HG03457 (cell line): ENCODE results near the gene SELENOS.
"Not testable (repeated sequence)": the region's sequence is repeated elsewhere in the genome, so short reads cannot be mapped to it uniquely, and the experiment has no call there.

Experiments used
- ATAC-seq: cut with Tn5 transposase; IDR thresholded peaks from one replicate; pipeline ENCODE4 v1.9.1; 2021; ENCODE audit warnings: moderate number of reproducible peaks; ENCODE audit not compliant: unreplicated experiment

SELENOS gene

DNA sequence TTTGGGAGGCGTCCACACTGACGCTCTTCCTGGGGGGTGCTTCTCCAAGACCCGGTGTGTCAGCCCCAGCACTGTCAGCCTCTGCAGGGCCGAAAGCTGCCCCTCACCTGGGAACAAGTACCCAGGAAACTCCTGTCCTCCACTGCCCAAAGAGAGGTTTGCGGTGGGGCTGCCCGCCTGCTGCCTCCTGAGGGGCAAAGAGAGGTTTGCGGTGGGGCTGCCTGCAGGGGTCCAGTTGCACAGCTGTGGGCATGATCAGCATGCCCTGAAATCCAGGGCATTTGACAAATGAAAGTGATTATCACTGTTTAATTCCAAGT is 32.8 kb upstream of the SELENOS start:
- no peak for ATAC-seq

DNA sequence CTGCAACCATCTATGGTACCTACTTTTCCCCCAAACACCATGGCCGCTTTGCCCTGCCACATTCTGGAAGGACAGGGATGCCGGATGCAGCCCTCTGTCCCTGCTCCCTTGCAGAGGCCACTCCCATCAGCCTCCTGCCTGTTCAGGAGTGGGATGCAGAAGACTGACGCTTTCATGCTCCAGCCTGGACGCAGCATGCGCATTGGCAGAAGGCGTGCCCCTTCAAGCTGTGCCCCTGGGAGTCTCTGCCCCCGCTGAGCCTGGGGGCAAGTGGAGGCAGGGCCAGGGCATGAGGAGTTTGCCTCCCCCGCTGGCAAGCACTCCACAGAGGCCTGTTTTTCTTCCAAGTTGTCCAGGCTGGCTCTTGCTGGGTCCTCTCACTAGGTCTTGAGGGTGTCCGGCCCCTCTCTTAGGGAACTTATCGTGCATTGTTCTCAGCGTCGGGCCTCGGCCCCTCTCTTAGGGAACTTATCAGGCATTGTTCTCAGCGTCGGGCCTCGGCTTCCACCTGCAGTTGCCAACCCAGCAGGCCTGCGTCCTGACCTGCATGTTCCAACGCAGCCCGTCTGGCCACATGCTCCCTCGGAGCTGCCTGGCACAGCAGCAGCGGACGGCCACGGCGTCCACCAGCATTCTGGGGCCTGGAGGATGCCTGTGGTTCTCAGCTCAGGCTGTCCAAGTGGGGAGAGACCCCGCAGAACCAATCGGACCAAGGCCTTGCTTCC is 32.3 kb upstream of the SELENOS start:
- ATAC-seq, result no peak

DNA sequence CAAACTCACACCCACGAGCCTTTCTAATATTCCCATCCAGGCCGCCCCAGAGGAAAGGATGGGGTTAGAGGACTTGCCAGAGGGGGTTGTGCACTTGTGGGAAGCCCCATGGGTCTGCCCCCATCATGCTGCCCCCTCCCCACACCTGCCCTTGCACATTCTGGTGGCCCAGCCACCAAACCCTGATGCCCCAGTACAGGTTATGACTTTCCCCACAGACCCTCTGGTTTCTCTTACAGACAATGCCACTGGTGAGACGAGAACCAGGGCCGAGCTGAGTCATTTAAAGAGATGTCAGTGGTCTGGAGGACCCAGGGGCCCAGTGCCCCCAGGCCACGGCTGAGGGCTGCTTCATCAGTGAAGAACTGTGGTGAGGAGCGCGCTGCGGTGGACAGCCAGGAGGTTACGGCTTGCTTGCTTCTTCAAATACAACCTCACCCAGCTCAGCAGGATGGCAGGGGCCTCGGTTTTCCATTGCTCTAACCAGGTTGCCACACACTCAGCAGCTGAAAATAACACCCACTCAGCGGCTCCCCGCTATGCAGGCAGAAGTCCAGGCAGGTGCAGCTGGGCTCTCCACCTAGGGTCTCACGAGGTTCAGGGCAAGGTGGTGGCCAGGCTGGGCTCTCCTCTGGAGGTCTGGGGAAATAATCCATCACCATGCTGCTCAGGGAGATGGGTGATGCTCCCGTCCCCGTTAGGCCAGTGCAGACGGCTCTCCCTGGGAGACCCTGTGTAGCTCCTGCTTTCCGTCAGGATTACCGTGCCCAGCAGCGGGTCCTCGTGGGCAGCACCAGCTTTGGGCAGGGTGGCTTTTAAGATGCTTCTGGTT is 31.5 kb upstream of the SELENOS start:
- no peak for ATAC-seq

DNA sequence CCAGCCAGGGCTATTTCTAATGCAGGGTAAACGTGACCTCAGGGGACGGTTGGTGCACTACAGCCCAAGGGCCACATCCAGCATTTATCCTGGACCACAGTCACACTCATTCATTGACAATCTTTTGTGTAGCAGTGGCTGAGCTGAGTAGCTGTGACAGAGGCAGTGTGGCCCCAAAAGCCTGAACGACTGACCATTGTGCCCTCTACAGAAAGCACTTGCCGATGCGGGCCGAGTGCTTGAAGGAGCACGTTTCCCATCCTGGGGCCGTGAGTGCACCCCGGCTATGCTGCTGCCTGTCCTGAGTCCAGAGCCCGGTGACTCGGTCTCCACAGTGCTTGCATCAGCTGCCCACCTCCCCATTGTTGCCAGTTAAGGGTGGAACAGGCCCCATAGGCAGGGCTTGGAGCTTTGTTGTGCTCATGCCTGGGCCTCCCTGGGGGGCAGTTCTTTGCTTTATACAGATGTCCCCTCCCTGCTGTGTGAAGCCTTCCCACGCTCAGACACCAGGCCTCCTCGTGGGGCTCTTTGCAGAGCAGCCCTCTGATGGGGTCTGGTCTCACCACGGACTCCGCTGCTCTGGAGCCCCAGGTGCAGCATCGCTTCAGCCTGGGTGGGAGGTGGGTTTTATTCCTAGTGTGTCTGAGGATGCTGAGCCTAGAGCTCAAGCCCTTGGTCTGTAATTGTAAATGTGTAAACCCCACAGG is 30.8 kb upstream of the SELENOS start:
- ATAC-seq, result no peak

DNA sequence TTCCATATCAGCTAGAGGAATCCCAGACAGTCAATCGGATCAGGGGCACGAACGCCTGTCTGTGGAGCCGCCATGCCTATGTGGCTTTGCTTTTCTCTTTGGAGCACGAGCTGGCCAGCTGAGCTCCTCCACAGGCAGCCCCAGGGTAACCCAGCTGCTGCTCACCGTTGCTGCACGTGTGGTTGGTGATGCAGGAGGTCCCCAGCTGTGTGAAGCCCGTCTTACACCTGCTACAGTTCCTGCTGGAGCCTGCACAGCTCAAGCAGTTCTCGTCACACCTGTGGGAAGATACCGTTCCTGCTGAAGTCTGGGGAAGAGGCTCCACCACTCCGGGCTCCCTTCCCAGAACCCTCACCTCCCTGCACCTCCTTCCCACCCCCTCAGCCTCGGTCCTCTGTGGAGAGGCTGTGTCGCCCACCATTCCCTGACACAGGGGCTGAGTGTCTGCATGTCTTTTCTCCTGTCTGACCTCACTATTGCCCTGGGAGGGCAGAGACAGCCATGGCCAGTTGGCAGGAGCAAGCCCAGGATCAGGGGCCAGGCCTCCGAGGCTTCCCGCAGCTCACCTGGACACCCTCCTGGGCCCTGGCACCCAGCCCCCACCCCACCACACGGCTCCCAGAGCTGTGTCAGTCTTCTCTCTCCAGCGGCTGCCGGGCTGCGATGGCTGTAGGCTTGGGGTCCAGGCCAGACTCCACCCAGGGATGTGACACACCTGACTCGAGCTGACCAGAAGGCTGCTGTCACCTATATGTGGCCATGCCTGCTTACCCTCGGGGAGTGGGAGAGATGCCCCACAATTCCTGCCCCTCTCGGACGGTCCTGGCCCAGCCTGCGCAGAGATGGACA is 30.0 kb upstream of the SELENOS start:
- no peak for ATAC-seq

DNA sequence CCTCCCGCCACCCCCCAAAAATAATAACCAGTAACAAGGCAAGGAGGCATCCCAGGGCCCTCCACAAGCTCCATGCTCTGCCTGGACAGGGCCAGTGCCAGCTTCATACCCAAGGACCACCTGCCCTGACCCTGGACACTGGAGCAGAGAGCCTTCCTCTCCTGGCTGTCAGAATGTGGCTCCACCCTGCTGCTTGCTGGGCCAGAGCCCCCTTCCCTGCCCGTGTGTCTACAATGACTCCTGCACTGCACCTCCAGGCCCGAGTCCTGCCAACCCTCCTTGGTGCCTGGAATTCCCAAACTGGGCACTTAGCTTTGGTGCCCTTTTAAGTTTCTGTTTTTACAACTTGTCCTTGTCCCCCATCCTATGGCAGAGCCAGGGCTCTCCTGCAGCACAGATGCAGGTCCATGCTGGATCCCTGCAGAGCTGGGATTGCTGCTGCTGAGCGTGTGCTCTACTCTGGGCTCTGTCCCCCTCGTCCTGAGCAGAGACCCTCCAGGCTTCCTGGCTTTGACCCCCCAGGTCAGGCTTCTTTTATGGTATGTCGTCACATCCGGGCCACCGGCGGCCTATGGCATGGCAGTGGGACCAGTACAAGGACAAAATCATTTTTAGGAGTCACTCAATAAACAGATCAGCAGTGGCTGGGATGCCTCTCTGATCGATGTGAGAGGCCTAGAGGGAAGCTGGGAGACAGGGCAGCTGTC is 29.2 kb upstream of the SELENOS start:
- no peak for ATAC-seq

DNA sequence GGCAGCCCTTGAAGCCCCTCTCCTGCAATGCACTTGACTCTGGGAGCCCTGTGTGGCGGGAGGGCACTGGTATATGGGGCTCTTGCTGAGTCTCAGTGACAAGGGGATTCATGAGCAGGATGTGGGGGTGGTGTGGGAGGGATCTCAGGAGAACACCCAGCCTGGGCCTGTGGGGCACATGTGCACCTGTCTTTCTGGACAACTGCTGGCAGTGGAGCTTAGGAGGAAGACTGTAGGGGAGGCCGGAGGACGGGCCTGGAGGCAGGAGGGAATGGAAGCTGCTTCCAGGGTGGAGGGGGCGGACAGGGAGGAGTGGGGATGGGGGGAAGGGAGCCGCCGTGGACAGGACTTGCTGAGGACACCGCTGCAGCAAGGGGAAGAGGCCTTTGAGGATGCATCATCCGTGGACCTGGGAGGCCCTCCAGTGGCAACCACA is 28.6 kb upstream of the SELENOS start:
- ATAC-seq, result no peak

DNA sequence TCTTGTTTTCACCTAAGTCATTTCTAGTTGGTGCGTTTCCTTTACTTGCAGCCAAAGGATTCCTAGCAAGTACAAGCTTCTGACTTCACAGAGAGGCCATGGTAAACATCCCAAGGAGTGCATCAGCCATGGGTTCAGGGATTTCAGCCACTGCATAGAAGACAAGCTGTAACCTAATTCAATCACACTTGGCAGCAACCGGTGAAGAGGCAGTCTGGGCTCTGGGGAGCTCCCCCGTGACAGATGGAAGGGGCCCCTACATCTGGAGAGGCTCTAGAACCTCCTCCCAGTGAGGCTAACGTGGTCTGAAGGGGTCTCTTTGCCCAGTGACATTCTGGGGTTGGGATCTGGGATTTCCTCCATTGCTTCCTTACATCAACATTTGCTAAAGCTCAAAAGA is 26.1 kb upstream of the SELENOS start:
- no peak for ATAC-seq

DNA sequence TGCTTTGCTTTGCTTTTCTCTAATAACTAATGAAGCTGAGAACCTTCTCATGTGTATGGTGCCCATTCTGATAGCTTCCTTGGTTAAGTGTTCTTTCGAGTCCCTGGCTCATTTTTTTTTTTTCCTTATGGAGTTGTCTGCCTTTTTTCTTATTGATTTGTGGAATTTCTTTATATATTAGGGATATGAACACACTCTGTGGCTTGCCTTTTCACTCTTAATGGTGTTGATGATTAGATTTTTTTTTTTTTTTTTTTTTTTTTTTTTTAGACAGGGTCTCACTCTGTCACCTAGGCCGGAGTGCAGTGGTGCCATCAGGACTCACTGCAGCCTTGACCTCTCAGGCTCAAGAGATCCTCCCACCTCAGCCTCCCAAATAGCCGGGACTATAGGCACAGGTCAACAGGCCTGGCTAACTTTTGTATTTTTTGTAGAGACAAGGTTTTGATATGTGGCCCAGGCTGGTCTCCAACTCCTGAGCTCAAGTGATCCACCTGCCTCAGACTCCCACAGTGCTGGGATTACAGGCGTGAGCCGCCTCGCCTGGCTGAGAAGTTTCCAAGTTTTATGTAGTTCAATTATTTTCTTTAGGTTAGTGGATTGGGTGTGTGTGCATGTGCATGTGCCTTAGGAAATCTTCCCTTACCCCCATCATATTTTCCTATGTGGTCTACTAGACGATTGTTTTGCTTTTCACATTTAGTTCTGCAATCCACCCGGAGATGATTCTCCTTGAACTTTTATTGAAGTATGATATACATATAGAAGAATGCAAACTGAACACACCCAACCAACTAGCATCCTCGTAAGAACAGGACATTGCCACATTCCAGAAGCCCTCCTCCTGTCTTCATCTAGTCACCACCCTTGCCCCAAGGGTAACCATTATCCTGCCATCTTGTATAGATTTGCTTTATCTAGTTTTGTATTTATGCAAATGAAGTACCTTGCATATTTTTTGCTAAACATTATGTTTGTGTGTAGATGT is 19.4 kb upstream of the SELENOS start:
- no peak for ATAC-seq

DNA sequence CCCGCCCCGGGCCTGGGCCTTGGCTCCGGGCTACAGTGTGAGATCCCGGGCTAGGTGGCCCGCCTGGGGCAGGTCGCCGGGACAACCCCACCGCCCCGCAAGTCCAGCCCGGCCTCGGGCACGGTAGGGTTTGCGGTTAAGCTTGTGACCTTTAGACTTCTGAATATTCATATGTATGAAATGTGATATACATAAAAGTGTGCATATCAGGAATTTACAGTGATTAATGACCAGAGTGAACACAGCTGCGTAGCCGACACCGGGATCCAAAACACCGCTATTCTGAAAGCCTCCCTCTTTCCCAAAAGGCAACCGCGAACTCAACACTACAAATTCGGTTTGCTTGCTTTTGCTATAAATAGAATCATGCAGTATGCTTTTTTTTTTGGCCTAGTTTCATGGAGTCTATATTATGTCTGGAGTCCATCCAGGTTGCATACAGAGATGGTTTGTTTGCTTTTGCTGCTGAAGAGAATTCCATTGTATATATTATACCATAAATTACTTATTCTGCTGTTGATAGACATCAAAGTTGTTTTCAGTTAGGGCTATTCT is 18.4 kb upstream of the SELENOS start:
- ATAC-seq, result no peak

DNA sequence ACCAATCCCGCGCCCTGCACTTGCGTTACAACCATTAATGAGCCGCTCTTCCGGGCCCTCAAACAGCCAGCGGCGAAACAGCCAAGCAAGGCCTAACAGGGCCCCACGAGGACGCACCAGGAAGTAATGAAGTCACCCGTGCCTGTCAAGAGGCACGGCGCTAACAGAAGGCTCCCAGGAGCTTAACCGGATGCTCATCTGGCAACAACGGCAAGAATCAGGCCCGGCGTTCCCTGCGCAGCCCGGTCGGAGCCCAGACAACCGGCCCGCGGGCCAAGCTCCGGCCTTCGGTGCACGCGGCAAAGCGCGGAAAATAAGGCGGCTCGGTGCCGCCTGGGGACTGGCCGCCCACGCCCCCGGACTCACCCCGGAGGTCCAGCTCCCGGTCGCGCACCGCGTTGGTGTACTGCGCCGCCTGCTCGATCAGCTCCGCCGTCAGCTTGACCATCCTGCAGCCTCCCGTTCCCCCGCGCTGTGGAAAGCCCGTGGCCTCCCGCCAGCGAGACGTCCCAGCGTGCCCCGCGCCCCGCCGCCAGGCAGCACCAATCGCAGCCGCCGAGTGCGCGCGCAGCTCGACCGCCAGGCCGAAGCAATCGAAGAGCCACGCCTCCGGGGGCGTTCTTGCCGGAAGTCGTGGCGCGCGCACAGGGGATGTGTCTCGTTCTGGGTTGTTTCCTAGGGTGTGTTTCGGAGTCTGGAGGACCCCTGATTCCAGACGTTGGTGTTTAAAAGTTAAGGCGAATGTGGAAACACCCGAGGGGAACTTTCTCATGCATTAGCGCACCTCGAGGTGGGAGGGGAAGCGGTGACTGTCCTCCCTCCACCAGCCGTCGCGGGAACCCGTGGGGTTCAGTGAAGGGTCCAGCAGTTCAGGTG is 17.7 kb upstream of the SELENOS start, which contains the start of gene SNRPA1:
SNRPA1 (minus strand) TSS at position 518 of the 876 bp plus-strand sequence; CDS start at position 448, 70 bp downstream.
- peak; percentile 61 for ATAC-seq

DNA sequence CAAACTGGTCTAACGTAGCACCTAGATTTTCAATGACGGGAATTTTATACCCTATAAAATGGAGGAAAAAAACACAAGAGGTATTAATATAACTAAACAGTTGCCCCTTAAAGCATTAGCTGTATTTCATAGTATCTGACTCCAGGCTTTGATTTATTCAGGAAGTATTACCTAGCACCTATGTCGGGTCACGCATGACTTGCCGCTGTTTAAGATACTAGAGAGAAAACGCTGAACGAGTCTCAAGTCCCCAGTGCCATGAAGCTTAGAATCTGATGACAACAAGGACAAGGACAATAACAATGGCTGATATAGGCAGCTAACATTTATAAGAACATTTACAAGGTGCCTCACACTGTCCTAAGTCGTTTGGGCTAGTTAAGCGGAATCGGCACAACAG is 15.8 kb upstream of the SELENOS start:
- ATAC-seq, result no peak

DNA sequence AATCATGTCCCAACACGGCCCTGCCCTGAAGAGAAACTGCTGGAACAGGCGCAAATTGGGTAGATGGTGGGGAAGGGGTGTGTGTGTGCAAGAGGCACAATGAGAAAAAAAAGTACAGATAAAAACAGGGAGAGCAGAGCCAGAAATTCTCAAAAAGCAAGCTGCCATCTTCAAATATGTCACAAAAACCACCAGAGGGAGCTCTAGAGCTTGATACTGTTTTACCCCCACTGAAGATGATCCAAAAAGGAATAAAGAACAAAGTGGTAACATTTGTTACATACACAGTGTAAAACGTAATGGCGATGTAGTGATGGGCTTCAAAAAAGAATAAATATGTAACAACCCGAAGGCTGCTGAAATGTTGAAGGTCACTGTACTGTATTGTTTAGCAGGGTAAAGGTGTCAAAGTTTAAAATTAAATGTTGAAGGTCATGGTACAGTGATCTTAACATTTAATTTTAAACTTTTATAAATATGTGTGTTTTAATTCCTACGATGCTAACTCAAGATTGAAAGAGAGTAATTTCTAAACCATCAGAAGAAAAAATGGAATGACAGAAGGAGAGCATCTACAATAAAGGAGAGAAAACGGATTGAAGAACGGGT is 11.7 kb upstream of the SELENOS start:
- no peak for ATAC-seq

DNA sequence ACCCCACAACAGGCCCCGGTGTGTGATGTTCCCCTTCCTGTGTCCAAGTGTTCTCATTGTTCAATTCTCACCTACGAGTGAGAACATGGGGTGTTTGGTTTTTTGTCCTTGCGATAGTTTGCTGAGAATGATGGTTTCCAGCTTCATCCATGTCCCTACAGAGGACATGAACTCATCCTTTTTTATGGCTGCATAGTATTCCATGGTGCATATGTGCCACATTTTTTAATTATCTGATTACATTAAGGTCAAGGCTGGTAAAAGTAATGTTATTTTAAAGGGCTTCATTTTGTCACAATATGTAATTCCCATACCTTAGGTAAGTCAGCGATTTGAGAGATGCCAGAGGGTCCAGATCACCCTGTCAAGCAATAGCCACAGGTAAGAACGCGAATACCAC is 10.1 kb upstream of the SELENOS start:
- ATAC-seq, result not testable (repeated sequence)

DNA sequence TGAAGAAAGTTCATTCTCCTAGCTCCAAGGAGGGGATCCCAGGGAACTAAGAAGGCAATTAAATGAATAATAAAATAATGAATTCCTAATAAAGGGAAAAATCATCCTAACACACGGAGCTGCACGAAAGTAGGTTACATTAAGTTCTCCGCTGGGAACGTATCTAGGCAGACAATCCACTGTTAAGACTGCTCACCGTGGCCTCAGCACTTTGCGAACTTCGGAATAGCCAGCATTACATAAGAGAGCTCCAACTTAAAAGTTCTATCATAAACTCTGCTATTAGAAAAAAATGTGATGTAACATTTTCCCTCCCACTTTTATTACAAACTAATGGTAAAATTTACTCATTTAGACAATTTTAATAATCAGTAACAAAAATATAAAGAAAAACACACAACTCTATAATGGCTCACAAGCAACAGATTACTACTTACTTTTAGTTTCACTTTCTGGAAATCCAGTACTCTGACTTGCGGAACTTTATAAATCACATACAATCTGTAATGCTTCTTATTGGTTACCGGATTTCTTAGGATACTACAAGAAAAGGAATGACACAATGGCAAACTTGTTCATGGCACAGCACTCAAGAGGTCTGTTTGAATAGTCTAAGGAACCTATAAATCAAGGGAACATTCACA is 9.3 kb upstream of the SELENOS start:
- no peak for ATAC-seq

DNA sequence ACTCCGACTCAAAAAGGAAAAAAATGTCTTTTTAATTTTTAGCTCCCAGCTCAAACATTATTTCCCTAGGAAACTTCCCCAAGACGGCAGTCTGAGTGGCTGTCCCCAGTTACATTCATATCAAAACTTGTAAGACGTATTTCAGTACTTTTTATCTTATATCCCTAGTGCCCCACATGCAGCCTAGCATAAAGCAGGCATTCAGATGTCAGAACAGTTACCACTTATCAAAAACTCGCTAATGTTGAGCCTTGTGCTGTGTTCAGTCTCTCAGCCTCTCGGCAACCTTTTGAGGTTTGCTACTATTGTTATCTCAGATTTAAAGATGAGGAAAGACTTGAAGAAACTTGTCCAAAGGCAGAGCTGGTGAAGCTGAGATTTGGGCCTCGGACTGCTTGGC is 6.6 kb upstream of the SELENOS start:
- no peak for ATAC-seq

DNA sequence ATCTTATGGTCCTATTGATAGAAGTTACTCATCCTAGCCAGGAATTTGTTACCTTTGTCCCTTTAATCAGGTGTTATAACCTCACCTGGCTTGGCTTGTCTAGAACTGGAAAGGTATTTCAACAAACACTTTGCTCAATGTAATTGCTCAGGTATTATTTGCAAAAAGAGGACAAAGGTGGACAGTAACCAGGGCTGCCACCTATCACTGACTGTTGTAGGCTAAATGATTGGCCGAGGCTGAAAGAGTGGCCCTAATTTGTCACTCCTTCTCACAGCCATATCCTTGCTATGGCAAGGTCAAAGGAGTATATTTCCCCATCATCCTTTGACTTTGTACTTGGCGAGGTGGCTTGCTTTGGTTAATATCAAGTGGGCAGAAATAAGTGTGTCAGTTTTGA is 2.7 kb upstream of the SELENOS start:
- no peak for ATAC-seq
